Measurements from ENCODE around the gene KRT37.
"Not testable (repeated sequence)": the region's sequence is repeated elsewhere in the genome, so short reads cannot be mapped to it uniquely, and the experiment has no call there.

KRT37 gene

DNA sequence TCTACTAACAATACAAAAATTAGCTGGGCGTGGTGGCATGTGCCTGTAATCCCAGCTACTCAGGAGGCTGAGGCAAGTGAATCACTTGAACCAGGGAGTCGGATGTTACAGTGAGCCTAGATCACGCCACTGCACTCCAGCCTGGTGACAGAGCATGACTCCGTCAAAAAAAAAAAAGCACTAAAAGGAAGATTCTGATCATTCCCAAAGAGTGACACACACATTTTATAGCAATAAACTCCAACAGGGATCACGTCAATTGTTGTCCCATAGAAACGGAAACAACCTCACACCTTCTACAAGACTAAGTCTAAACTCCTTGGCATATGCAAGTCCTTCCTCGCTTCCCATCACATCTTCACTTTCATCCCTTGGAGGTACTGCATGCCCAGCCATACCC lies 44.3 kb downstream of the KRT37 start:
- not testable (repeated sequence) for H3K36me3 ChIP-seq (ENCODE audit: control insufficient read depth, insufficient read depth, low read length); H3K27ac ChIP-seq (ENCODE audit: low read length); H3K27me3 ChIP-seq (ENCODE audit: control insufficient read depth, insufficient read depth, low read length); H3K4me3 ChIP-seq (ENCODE audit: low read length); H3K4me1 ChIP-seq (ENCODE audit: control insufficient read depth, insufficient read depth, low read length); DNase-seq (ENCODE audit: low read depth, low spot score); H3K9me3 ChIP-seq (ENCODE audit: control insufficient read depth, insufficient read depth, low read length)
- no CpG with 5 or more reads among the region's 7 CpGs for WGBS (ENCODE audit: insufficient coverage, insufficient read length)

DNA sequence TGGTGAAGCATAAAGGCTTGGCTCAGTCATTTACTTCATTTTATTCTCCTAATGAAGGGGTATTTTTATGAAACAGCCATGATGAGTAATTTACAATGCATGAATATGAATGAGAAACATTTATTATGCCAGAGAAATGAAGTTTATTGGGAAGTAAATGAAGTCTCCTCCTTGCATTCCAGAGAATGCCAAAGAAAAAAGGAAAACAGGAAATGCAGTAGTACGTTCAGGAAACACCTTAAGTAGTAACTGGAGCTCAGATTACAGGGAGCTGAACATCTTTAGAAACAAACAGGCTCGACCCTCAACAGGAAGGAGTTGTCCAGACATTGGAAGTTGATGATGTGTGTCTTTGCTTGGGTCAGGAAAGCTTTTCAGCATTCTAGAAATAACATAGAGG lies 46.8 kb downstream of the KRT37 start:
- DNase-seq (ENCODE audit: low read depth, low spot score): no peak
- H3K9me3 ChIP-seq (ENCODE audit: control insufficient read depth, insufficient read depth, low read length): no peaks in the 10 kb centered on the region

More for the DNA sequence above, 46.8 kb downstream of the KRT37 start:
- H3K4me1 ChIP-seq (ENCODE audit: control insufficient read depth, insufficient read depth, low read length): no peaks in the 10 kb centered on the region
- H3K4me3 ChIP-seq (ENCODE audit: low read length): no peak overlapping the region
- no peaks in the 10 kb centered on the region for H3K36me3 ChIP-seq (ENCODE audit: control insufficient read depth, insufficient read depth, low read length)
- no peak overlapping the region for H3K27ac ChIP-seq (ENCODE audit: low read length)
- no CpG with 5 or more reads among the region's 2 CpGs for WGBS (ENCODE audit: insufficient coverage, insufficient read length)
- H3K27me3 ChIP-seq (ENCODE audit: control insufficient read depth, insufficient read depth, low read length): no peaks in the 10 kb centered on the region
